ENCODE results near the gene SLC35F1.

Gene SLC35F1

GRCh38 chr6:118197539-118197938, 290.5 kb downstream of the SLC35F1 start:
- DNase-seq (no peak), ATAC-seq (no peak)

DNA sequence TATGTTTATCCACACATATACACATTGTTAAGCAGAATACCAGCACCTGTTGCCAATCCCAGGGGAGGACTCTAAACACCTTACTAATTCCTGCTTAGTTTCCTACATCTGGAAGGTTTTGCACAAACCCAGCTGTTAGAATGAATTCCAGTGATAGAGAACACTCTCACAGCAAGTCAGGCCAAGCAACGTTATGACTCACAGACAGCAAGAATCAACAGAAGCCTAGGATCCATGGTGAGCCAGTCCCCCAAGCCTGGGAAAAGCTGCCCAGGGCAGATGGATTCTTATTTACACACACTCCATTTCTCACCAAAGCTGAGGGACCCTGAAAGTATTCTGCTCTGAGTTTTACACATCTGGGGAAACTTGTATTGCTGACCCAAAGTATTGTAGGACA, 291.7 kb downstream of the SLC35F1 start:
- ATAC-seq (no peak), DNase-seq (no peak)

DNA sequence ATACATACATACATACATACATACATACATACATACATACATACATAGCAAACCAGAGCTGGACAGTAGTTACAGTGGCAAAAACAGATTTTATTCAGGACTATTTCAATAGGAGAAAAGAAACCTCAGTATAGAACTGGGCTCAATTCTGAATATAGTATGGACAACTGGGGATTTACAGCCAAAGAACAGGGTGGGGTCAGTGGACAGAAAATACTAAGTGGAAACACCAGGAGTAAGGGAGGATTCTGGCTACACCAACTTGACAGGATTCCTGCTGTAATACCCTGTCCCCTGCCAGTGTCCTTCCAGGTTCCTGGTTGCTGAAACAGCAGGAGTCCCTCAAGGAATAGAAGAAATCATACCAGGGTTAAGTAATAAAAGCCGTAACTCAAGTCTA, 293.1 kb downstream of the SLC35F1 start:
- DNase-seq (no peak), ATAC-seq (no peak)

DNA sequence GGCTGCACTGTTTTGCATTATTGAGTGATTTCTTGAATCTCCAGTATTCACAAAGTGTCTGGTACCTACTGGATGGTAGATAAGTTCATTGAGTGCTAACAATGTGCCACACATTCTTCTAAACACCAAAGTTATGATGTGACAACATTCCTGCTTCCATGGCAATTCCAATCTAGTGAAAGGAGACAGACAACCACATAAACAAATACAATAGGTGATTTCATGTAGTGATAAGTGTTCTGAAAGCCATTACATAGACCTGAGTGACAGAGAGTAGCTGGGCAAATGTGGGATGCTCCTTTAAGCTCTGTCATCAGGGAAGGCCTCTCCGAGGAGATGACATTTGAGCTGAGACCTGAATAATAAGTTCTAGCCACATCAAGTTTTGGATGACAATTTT, 295.5 kb downstream of the SLC35F1 start:
- DNase-seq (no peak), ATAC-seq (no peak)

DNA sequence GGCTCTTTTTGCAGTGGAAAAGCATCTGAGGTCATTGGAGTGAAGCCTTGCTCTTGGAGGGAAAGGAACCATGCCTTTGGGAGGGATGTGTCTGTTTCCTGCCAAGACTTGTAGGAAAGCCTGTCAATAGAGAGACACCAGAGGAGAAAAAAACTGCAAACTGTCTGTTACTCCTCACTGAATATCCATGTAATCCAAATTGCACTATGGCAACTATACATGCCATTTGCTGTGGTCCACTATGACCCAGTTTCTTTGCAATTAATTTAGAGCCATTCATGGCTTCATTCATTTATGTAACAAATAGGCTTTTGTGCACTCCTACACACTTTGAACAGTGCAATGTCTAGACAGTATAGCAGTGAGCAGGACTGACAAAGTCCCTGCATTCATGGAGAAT, 296.5 kb downstream of the SLC35F1 start:
- ATAC-seq = no peak
- DNase-seq = no peak

- DNase-seq = no peak
- no peak for ATAC-seq
Observed at GRCh38 chr6:118206221-118206620, 299.2 kb downstream of the SLC35F1 start.

GRCh38 chr6:118207947-118208346, 300.9 kb downstream of the SLC35F1 start:
- ATAC-seq (no peak), DNase-seq (no peak)

DNA sequence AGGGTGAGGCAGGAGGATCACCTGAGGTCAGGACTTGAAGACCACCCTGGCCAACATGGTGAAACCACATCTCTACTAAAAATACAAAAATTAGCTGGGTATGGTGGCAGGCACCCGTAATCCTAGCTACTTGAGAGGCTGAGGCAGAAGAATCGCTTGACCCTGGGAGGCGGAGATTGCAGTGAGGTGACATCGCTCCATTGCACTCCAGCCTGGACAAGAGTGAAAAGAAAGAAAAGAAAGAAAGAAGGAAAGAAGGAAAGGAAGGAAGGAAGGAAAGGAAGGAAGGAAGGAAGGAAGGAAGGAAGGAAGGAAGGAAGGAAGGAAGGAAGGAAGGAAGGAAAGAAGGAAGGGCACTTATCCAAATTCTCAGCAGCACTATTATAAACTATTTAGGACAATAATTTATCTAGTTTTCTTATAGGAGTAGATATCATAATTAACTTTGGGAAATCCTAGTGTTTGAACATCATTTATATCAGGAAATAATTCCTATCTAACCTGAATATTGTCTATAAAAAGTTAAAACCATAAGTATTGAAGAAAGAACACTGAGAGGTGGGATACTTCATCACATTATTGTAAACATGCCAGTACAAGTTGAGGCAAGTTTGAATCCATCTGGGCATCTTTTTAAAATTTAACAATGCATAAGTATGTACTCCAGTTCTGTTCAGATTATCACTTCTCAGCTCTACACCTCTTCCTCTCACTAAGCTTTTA, 305.5 kb downstream of the SLC35F1 start:
- DNase-seq (no peak), ATAC-seq (no peak)

- no peak for ATAC-seq
- DNase-seq = no peak
Observed at GRCh38 chr6:118215269-118215668, 308.2 kb downstream of the SLC35F1 start.

DNA sequence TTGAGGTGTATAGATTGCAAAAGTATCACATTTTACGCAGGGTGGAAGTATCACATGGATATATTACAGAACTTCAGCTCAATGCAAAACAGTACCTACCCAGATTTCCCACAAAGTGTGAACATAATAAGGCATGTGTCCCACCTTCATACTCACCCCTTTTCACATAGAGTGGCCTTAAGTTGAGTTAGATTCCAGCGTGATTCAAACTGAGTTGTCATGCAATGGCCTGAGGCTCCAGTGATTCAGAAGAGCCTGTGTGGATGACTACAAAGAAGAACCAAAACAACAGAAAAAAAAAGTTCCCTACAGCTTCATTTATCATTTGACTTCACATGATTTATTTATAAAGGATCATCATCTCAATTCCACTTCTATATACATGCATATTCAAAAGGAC, 309.7 kb downstream of the SLC35F1 start:
- ATAC-seq (no peak), DNase-seq (no peak)

GRCh38 chr6:118218156-118218555, 311.1 kb downstream of the SLC35F1 start:
- ATAC-seq (no peak), DNase-seq (no peak)

DNA sequence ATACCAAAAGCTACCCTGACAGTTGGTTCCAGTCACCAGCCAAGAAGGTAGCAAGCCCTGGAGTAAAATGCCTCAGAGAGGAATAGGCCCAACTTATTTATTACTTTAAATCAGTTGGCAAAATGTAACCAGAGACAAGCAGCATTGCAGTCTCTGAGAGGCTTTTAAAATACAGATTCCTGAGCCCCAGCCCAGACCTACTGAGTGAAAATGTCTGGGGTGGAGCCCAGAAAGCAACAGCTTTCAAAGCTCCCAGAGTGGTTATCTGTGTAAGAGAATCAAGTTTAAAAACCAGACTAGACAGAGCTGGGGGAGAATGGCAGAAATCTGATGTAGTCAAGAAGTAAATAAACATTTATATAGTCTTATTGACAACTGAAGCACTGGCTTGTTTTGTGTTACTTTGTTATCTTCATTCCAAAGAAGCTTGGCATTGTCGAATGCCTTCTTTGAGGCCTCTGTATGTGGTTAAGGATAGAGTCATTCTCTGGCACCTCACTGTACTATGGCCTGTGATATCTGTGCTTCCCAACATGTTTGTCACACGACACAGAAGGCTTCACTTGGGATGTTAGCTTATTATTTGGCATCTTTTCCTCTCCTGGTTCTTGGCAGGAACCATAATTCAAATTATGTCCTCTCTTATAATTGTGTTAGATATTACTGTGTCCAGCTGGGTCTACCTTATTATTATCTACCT, 313.5 kb downstream of the SLC35F1 start:
- DNase-seq (no peak), ATAC-seq (no peak)

DNA sequence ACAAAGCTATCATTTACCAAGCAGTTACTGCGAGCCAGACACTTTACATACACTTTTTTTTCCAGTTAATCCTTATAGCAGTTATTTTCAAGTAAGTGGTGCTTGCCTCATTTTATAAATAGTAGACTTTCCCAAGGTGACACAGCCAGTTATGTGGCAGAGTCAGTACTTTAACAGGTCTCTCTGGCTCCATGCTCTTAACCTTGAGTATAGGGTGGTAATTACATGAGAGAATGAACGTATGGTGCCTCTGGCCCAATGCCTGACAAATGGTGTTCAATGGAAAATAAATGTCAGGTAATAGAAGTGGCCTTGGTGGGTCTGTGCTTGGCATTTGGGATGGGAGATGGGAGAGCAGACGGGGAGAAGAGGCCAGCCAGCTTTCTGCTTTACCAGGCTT, 316.3 kb downstream of the SLC35F1 start:
- no peak for DNase-seq
- no peak for ATAC-seq

- ATAC-seq (no peak), DNase-seq (no peak)
Observed at GRCh38 chr6:118228886-118229285, 321.8 kb downstream of the SLC35F1 start.

DNA sequence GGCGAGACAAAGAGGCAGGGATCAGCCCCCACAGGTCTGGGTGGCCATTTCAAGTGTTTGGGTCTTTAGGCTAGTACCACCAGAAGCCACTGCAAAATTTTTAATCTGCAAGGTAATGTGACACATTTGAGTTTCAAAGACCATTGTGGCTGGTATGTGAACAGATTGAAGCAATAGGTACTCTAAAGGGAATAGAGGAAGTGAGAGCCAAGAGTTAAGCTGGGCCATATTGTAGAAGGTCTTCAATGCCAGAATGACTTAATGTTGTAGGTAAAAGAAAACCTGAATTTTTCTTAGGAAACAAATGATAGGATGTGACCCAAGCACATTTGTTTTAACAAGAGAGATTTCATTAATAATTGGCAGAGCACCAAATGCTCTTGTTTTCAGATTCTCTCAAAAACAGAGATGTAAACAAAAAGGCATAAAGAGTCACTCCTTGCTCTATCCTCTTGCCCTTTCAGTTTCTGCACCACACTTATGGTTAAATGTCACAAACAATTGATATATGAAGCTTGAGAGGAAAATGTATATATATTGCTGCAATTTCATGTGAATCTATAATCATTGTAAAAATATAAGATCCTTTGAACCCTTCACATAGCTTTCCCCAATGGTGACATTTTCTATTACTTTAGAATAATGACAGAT, 333.9 kb downstream of the SLC35F1 start:
- no peak for DNase-seq
- ATAC-seq = no peak

DNA sequence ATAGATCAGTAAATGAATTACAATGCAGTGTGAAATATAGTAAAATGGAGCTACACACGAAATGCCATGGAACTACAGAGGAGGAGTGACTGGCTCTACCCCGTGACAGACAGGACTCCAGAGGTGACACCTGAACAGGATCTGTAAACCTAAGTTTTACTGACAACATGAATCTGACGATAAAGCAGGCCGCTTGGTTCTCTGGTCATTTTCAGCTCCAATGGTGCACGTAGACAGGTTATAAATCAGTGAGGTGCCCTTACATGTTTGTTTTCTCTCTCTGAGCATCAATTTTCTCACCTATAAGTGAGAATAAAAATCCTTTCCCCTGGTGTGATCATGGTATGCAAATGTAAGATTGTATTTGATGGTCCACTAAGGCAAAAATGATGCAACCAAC, 339.3 kb downstream of the SLC35F1 start:
- DNase-seq = no peak
- no peak for ATAC-seq

GRCh38 chr6:118248171-118248570, 341.1 kb downstream of the SLC35F1 start:
- no peak for ATAC-seq
- DNase-seq = no peak

- DNase-seq (no peak), ATAC-seq (no peak)
Observed at GRCh38 chr6:118249680-118250079, 342.6 kb downstream of the SLC35F1 start.

- ATAC-seq (no peak), DNase-seq (no peak)
Observed at GRCh38 chr6:118252474-118252873, 345.4 kb downstream of the SLC35F1 start.

GRCh38 chr6:118253741-118254140, 346.7 kb downstream of the SLC35F1 start:
- no peak for DNase-seq
- ATAC-seq = no peak

GRCh38 chr6:118260833-118261232, 353.8 kb downstream of the SLC35F1 start:
- DNase-seq (no peak), ATAC-seq (no peak)

DNA sequence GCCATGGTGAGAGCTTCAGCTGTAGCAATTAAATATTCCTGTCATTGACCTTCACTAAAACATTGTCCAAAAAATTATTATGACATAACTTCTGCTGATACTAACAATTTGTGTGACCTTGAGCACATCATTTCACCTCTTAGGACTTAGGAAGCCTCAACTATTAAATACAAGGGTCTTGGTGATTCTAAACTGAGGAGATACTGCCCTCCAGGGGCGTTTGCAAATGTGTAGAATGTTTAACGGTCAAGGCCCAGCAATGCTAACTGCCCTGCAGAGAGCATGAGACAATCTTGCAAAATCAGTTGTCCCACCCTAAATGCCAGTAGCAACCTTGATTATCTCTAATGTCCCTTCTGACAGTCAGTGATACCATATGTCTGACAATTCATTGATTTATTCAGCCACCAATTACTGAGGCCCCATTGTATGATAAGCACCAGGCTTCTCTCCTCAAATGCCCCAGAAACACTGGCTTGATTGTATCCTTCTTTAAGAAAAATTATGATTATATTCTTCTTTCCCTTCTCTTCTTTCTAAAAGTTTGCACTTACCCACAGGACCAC, 356.9 kb downstream of the SLC35F1 start:
- no peak for DNase-seq

GRCh38 chr6:118269659-118270058, 362.6 kb downstream of the SLC35F1 start:
- no peak for ATAC-seq
- no peak for DNase-seq

More for the DNA sequence above, 356.9 kb downstream of the SLC35F1 start:
- no peak for ATAC-seq

Data from stimulated activated naive CD8-positive, alpha-beta T cell treated with anti-CD3 and anti-CD28 coated beads, Interleukin-15, Interleukin-2, amounts not matched to agents 100 U/mL and 50 U/mL, for 24 hours (primary cell).